Measurements from ENCODE around the gene KIAA1549. TPM values are rescaled to one million over a fixed set of nuclear protein-coding genes. Genes with fewer than 3 reads are reported as not detected.

The KIAA1549 gene
- total RNA-seq, 1 donor: 3.3 TPM

DNA sequence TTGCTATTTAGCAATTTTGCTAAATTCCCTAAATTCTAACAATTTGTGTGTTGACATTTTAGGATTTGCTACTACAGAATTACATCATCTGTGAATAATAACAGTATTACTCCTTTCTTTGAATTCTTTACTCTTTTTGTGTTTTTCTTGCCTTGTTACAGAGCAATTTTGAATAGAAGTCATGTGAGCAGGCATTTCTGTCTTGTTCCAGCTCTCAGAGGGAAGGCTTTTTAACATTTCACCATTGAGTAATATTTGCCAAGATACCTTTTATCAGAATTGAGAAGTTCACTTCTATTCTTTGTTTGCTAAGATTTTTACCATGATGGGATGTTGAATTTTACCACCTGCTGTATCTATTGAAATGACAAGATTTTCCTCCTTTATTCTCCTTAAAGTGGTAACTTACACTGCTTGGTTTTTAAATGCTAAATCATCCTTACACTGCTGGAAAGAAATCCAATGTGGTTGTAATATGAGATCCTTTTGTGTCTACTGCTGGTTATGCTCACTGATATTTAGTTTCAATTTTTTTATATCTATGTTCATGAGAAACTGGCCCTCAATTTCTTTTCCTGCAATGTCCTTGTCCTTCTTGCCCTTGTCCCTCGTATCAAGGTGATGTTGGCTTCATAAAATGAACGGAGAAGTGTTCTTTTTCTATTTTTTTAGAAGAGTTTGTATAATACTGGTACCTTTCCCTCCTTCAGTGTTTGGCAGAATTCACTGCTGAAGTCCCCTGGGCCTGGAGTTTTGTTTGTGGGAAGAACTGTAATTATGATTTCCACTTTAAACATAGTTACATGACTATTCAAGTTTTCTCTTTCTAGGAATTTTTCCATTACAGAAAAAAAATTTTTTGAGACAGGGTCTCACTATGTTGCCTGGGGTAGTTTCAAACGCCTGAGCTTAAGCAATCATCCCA is 132.9 kb downstream of the KIAA1549 start:
- no peaks in the 10 kb centered on the region for H3K79me2 ChIP-seq (ENCODE audit: insufficient read depth, low read length)
- no peaks in the 10 kb centered on the region for H4K20me1 ChIP-seq (ENCODE audit: insufficient read depth, low read length)
- no peaks in the 10 kb centered on the region for H3K9me3 ChIP-seq (ENCODE audit: low read depth, low read length)
- H3K4me3 ChIP-seq (ENCODE audit: insufficient read depth, low read length): no peak overlapping the region
- H3K4me2 ChIP-seq (ENCODE audit: insufficient read depth, low read length): no peak overlapping the region
- no peaks in the 10 kb centered on the region for H3K4me1 ChIP-seq (ENCODE audit: insufficient read depth, low read length)
- TF ChIP-seq, protein P1, sequence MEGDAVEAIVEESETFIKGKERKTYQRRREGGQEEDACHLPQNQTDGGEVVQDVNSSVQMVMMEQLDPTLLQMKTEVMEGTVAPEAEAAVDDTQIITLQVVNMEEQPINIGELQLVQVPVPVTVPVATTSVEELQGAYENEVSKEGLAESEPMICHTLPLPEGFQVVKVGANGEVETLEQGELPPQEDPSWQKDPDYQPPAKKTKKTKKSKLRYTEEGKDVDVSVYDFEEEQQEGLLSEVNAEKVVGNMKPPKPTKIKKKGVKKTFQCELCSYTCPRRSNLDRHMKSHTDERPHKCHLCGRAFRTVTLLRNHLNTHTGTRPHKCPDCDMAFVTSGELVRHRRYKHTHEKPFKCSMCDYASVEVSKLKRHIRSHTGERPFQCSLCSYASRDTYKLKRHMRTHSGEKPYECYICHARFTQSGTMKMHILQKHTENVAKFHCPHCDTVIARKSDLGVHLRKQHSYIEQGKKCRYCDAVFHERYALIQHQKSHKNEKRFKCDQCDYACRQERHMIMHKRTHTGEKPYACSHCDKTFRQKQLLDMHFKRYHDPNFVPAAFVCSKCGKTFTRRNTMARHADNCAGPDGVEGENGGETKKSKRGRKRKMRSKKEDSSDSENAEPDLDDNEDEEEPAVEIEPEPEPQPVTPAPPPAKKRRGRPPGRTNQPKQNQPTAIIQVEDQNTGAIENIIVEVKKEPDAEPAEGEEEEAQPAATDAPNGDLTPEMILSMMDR (IDR thresholded peaks at IDR 0.05; ENCODE audit: extremely low read depth, low read depth, low read length): no peak
- no peak overlapping the region for H3K27ac ChIP-seq (ENCODE audit: low read depth, low read length)
- H2AFZ ChIP-seq (ENCODE audit: low read length): no peak overlapping the region
- H3K27me3 ChIP-seq (ENCODE audit: insufficient read depth, low read length): no peaks in the 10 kb centered on the region
- DNase-seq (ENCODE audit: insufficient read length, low spot score, missing footprints): no peak
- H3K36me3 ChIP-seq (ENCODE audit: insufficient read depth, low read length): no peaks in the 10 kb centered on the region

DNA sequence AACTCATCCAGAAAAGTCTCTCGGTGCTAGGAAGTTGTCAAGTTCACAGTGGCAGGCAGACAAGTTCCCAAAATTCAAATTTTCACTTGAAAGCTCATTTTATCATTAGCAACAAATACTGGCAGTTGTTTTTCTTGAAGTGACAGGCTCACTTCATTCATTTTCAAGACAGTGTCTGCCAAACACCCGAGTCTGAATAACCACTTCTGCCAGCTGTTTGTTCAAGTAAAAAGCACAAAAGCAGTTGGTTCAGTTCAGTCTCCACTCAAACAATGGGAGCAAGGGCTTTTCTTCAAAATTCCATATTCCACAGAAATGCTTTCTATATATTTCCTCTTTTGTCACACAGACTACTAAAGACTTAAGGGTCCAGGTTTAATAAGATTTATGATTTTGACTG is 135.5 kb downstream of the KIAA1549 start:
- Histone ChIP-seq H3K9me3 (ENCODE audit: low read depth, low read length) (no peaks in the 10 kb centered on the region), H4K20me1 (ENCODE audit: insufficient read depth, low read length) (no peaks in the 10 kb centered on the region), H3K4me1 (ENCODE audit: insufficient read depth, low read length) (peaks cover 3% of the 10 kb centered on the region), H3K27me3 (ENCODE audit: insufficient read depth, low read length) (no peaks in the 10 kb centered on the region), H3K36me3 (ENCODE audit: insufficient read depth, low read length) (no peaks in the 10 kb centered on the region), H2AFZ (ENCODE audit: low read length) (no peak overlapping the region), H3K79me2 (ENCODE audit: insufficient read depth, low read length) (no peaks in the 10 kb centered on the region), H3K27ac (ENCODE audit: low read depth, low read length) (no peak overlapping the region), H3K4me3 (ENCODE audit: insufficient read depth, low read length) (no peak overlapping the region), H3K4me2 (ENCODE audit: insufficient read depth, low read length) (no peak overlapping the region)
- TF ChIP-seq, protein P1 (IDR thresholded peaks at IDR 0.05; ENCODE audit: extremely low read depth, low read depth, low read length): no peak
- DNase-seq (ENCODE audit: insufficient read length, low spot score, missing footprints): no peak

DNA sequence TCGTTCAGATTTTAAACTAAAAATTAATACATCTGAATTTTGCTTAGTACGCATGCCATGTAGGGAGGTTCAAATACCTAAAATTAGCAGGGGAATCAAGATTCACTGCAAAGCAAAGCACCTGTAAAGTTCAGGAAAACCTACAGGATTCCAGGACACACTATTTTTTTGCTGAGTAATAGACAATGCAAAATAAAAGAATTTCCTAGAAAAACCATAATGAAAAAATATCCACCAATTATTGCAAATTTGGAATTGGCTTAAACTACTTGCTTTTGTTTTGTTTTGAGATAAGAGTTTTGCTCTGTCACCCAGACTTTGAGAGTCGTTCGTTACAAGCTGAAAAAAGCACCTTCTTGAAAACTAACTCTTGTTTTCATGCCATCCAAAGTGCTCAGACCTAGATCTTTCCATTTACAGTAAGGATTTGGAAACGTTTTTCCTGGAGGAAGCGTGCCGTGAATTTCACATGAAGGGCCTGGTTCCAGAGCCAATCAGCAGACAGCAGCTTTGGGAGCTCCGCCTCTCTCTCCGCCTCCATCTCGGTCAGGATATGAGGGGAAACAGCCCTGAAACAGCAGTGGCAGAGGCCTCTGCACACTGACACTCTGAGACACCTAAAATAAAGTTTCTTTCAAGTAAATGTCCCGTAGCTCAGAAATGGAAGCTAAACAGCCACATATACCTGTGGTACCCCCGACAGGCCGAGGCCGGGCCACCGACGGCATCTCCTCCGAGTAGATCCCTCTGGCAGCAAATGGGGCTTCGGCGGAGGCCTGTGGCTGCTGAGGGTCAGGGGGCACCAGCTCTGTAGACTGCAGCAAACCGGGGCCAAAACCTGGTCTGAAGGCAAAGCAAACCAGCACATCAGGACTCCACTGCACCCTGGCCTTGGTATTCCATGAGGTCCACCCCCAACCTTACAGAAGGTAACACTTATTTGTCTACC is 137.3 kb downstream of the KIAA1549 start:
- Histone ChIP-seq H3K27ac (ENCODE audit: low read depth, low read length) (no peak overlapping the region), H3K79me2 (ENCODE audit: insufficient read depth, low read length) (no peaks in the 10 kb centered on the region), H3K4me1 (ENCODE audit: insufficient read depth, low read length) (peaks cover 3% of the 10 kb centered on the region), H3K9me3 (ENCODE audit: low read depth, low read length) (no peaks in the 10 kb centered on the region), H2AFZ (ENCODE audit: low read length) (no peak overlapping the region), H3K27me3 (ENCODE audit: insufficient read depth, low read length) (no peaks in the 10 kb centered on the region), H3K36me3 (ENCODE audit: insufficient read depth, low read length) (no peaks in the 10 kb centered on the region), H3K4me3 (ENCODE audit: insufficient read depth, low read length) (no peak overlapping the region), H4K20me1 (ENCODE audit: insufficient read depth, low read length) (no peaks in the 10 kb centered on the region), H3K4me2 (ENCODE audit: insufficient read depth, low read length) (no peak overlapping the region)
- TF ChIP-seq, protein P1 (IDR thresholded peaks at IDR 0.05; ENCODE audit: extremely low read depth, low read depth, low read length): no peak
- no peak for DNase-seq (ENCODE audit: insufficient read length, low spot score, missing footprints)

Measured in osteoblast (primary cell).